ENCODE results near the gene KIAA1143.
A peak's percentile ranks its signal among the peaks of the same experiment; 100 is the strongest.

The KIAA1143 gene

GRCh38 chr3:44729384-44729910 is 32.0 kb downstream of the KIAA1143 start, which contains the start of gene ZNF501:
Gene ZNF501 (plus strand): TSS chr3:44729635. CDS start chr3:44734422, 4,787 bp downstream.
- no peak for TF ChIP-seq CTCF (IDR thresholded peaks at IDR 0.05; ENCODE audit: insufficient read depth, low read depth, low read length, missing control alignments)
- peak; percentile 91 for DNase-seq (ENCODE audit: low read depth)
- H3K4me3 ChIP-seq (ENCODE audit: low read depth, low read length) = peak within 1 kb of the TSS; percentile 71

DNA sequence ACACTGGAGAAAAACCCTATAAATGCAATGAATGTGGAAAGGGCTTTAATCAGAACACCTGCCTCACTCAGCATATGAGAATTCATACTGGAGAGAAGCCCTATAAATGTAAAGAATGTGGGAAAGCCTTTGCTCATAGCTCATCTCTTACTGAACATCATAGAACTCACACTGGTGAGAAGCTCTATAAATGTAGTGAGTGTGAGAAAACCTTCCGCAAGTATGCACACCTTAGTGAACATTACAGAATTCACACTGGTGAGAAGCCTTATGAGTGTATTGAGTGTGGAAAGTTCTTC is 39.4 kb downstream of the KIAA1143 start:
- H3K4me3 ChIP-seq (ENCODE audit: low read depth, low read length) = no peak overlapping the region
- no peak for TF ChIP-seq CTCF (IDR thresholded peaks at IDR 0.05; ENCODE audit: insufficient read depth, low read depth, low read length, missing control alignments)
- no peak for DNase-seq (ENCODE audit: low read depth)

DNA sequence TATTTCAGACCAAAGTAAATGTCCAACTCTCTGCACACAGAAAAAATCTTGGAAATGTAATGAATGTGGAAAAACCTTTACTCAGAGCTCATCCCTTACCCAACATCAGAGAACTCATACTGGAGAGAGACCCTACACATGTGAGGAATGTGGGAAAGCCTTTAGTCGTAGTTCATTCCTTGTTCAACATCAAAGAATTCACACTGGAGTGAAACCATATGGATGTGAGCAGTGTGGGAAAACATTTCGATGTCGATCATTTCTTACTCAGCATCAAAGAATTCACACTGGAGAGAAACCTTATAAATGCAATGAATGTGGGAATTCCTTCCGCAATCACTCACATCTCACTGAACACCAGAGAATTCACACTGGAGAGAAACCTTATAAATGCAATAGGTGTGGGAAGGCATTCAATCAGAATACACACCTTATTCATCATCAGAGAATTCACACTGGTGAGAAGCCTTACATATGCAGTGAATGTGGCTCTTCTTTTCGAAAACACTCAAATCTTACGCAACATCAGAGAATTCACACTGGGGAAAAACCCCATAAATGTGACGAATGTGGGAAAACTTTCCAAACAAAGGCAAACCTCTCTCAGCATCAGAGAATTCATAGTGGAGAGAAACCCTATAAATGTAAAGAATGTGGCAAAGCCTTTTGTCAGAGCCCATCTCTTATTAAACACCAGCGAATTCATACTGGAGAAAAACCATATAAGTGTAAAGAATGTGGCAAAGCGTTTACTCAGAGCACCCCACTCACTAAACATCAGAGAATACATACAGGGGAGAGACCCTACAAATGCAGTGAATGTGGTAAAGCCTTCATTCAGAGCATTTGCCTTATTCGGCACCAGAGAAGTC is 40.0 kb downstream of the KIAA1143 start:
- DNase-seq (ENCODE audit: low read depth) = no peak
- no peak for TF ChIP-seq CTCF (IDR thresholded peaks at IDR 0.05; ENCODE audit: insufficient read depth, low read depth, low read length, missing control alignments)
- no peak overlapping the region for H3K4me3 ChIP-seq (ENCODE audit: low read depth, low read length)

DNA sequence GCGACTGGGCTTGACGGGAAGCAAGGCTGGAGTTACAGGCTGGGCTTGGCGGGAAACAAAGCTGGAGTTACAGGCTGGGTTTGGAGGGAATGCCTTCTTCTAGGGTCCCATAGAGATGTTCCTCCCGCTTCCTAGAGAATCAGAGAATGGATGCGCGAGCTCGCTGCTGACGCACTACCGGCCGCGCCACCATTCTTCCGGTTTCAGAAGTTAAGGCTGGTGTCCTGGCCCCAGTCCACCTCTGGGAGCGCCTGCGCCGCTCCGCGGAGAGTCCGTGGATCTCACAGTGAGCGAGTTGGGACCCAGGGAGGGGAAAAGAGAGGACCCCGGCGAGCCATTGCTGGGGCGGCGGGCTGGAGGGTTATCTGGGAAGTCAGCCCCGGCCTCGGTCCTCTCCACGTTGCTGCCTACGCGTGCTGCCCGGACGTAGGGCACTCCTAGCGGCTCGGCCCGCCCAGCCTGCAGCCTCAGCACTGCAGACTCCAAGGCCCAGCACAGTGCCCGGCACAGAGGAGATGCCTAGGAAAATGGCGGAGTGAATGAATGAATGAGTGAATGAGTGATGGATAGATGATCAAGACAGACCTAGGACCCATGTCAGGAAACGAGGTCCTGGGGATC is 48.9 kb downstream of the KIAA1143 start, which contains the start of gene ZNF502:
Gene ZNF502, plus strand, starts transcription at position 206 of the 621 bp plus-strand sequence. CDS start 7,602 bp downstream, outside the sequence.
- no peak for DNase-seq (ENCODE audit: low read depth)
- H3K4me3 ChIP-seq (ENCODE audit: low read depth, low read length) = no peak within 1 kb of the TSS
- no peak for TF ChIP-seq CTCF (IDR thresholded peaks at IDR 0.05; ENCODE audit: insufficient read depth, low read depth, low read length, missing control alignments)
